Uterus (tissue), 4 donors: ENCODE results near the gene FAAP20. TPM values are rescaled to one million over a fixed set of nuclear protein-coding genes. Genes with fewer than 3 reads are reported as not detected.

Experiments
- DNase-seq, 2 donors: peaks; one replicate each; pipeline ENCODE4 v3.0.0-alpha.2; 2019 to 2020
- H3K27ac ChIP-seq, 2 donors: fragments of 200-600 bp; sonication (generic); 1 replicate in 1 of 2; 2 replicates in 1 of 2; pipeline ENCODE4 v1.5.1; 2016 to 2018
- H3K27me3 ChIP-seq, 2 donors: fragments of 200-600 bp; sonication (generic); one replicate each; pipeline ENCODE4 v1.5.1; 2018 to 2019; ENCODE audit warnings: control low read depth in 1 of 2
- H3K36me3 ChIP-seq, 2 donors: fragments of 200-600 bp; sonication (generic); one replicate each; pipeline ENCODE4 v1.5.1; 2019; ENCODE audit warnings: control low read depth in 1 of 2
- H3K4me1 ChIP-seq, 2 donors: fragments of 200-600 bp; sonication (generic); one replicate each; pipeline ENCODE4 v1.5.1; 2018 to 2019; ENCODE audit warnings: control low read depth in 1 of 2
- H3K4me3 ChIP-seq, 2 donors: fragments of 200-600 bp; sonication (generic); 1 replicate in 1 of 2; 2 replicates in 1 of 2; pipeline ENCODE4 v1.5.1; 2018 to 2019; ENCODE audit warnings: mild to moderate bottlenecking in 1 of 2
- H3K9me3 ChIP-seq, 2 donors: fragments of 200-600 bp; sonication (generic); one replicate each; pipeline ENCODE4 v1.5.1; 2019; ENCODE audit warnings: control low read depth in 1 of 2
- POLR2A ChIP-seq, 2 donors: fragments of 450-650 bp; IDR thresholded peaks; one replicate each; pipeline ENCODE4 v1.6.1; 2016; ENCODE audit warnings: antibody characterized with exemption in 2 of 2, mild to moderate bottlenecking in 1 of 2, moderate library complexity in 1 of 2
- intact Hi-C: fragments of 100-400 bp; cut with DNase I; formaldehyde crosslinking; loops from one replicate; pipeline ENCODE4 v1.15.1; 2023; ENCODE audit warnings: low total_unique reads
- total RNA-seq, 4 donors: library from RNA; depleted of rRNA in 3 of 4; stranded (reverse); fragments of >200 nt in 3 of 4; gene quantifications; one replicate each; pipeline versions ENCODE4 v1.1.0 to v1.2.4, GENCODE V29; 2014 to 2023
- TF ChIP-seq, protein P1 (sequence below), 4 experiments: fragments of 200-600 bp in 2 of 4; fragments of 450-650 bp in 2 of 4; sonication (generic) in 2 of 4; IDR thresholded peaks; one replicate each; pipeline ENCODE4 v1.5.1; 2016 to 2019; ENCODE audit warnings: antibody characterized with exemption in 4 of 4, mild to moderate bottlenecking in 2 of 4, moderate library complexity in 1 of 4
- donor health status: DM: yes; HTN: yes; CAD: no.

FAAP20 gene
- total RNA-seq, 4 donors from 2014 or later = 1.5 to 68.5 (median 15.4) TPM

DNA sequence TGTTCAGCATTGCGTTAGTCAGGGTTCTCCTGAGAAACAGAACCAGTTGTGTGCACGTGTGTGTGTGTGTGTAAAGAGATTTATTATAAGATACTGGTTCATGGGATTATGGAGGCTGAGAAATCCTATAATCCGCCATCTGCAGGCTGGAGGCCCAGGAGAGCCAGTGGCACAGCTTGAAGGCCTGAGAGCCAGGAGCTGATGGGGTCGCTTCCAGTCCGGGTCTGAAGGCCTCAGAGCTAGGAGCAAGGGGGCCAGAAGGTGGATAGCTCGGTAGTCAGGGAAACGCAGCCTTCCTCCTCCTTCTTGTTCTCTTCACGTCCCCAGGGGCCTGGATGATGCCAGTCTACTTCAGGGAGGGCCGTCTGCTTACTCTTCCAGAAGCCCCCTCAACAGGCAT is 37.7 kb downstream of the FAAP20 start:
- no peak for DNase-seq
- H3K36me3 ChIP-seq = no peaks in the 10 kb centered on the region
- H3K27ac ChIP-seq = no peak overlapping the region
- no peaks in the 10 kb centered on the region for H3K4me1 ChIP-seq
- H3K4me3 ChIP-seq = no peak overlapping the region
- intact Hi-C loops = no loop called here
- no peaks in the 10 kb centered on the region for H3K27me3 ChIP-seq
- no peaks in the 10 kb centered on the region for H3K9me3 ChIP-seq
- no peak for TF ChIP-seq POLR2A (IDR thresholded peaks at IDR 0.05)
- TF ChIP-seq, protein P1, sequence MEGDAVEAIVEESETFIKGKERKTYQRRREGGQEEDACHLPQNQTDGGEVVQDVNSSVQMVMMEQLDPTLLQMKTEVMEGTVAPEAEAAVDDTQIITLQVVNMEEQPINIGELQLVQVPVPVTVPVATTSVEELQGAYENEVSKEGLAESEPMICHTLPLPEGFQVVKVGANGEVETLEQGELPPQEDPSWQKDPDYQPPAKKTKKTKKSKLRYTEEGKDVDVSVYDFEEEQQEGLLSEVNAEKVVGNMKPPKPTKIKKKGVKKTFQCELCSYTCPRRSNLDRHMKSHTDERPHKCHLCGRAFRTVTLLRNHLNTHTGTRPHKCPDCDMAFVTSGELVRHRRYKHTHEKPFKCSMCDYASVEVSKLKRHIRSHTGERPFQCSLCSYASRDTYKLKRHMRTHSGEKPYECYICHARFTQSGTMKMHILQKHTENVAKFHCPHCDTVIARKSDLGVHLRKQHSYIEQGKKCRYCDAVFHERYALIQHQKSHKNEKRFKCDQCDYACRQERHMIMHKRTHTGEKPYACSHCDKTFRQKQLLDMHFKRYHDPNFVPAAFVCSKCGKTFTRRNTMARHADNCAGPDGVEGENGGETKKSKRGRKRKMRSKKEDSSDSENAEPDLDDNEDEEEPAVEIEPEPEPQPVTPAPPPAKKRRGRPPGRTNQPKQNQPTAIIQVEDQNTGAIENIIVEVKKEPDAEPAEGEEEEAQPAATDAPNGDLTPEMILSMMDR (IDR thresholded peaks at IDR 0.05) = no peak

DNA sequence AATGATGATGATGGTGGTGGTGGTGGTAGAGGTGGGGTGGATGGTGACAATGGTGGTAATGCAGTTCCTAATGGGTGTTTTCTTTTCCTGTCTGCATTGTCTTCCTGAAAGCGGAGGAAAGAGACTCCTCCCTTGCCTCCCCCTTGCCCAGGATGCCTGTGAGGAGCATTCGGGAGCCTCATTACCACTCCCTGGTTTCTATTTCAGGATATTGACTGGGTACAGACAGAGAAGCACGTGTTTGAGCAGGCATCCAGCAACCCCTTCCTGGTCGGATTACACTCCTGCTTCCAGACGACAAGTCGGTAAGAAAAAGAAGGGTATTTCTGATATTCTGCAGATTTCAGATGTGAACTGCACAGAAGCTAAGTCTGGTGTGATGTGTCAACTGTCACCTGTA is 38.8 kb downstream of the FAAP20 start:
- DNase-seq = no peak
- no peaks in the 10 kb centered on the region for H3K27me3 ChIP-seq
- H3K4me3 ChIP-seq = no peak overlapping the region
- no peaks in the 10 kb centered on the region for H3K4me1 ChIP-seq
- no peak for TF ChIP-seq POLR2A (IDR thresholded peaks at IDR 0.05)
- TF ChIP-seq, protein P1 (IDR thresholded peaks at IDR 0.05) = no peak
- H3K9me3 ChIP-seq = no peaks in the 10 kb centered on the region
- H3K27ac ChIP-seq = no peak overlapping the region
- no peaks in the 10 kb centered on the region for H3K36me3 ChIP-seq
- intact Hi-C loops = no loop called here

DNA sequence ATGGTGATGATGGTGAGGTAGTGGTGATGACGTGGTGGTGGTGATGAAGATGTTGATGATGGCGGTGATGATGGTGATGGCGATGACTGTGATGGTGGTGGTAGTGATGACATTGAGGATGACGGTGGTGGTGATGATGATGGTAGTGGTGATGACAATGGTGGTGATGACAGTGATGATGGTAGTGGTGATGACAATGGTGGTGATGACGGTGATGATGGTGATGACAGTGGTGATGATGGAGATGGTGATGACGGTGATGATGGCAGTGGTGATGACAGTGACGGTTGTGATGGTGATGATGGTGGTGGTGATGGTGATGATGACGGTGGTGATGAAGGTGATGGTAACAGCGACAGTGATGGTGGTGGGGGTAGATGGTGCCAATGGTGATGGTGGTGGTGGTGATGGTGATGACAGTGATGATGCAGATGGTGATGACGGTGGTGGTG is 39.4 kb downstream of the FAAP20 start:
- intact Hi-C loops = no loop called here
- no peaks in the 10 kb centered on the region for H3K4me1 ChIP-seq
- H3K9me3 ChIP-seq = no peaks in the 10 kb centered on the region
- H3K27ac ChIP-seq = no peak overlapping the region
- H3K36me3 ChIP-seq = no peaks in the 10 kb centered on the region
- TF ChIP-seq POLR2A (IDR thresholded peaks at IDR 0.05) = no peak
- TF ChIP-seq, protein P1 (IDR thresholded peaks at IDR 0.05) = no peak
- no peaks in the 10 kb centered on the region for H3K27me3 ChIP-seq
- no peak for DNase-seq
- no peak overlapping the region for H3K4me3 ChIP-seq

DNA sequence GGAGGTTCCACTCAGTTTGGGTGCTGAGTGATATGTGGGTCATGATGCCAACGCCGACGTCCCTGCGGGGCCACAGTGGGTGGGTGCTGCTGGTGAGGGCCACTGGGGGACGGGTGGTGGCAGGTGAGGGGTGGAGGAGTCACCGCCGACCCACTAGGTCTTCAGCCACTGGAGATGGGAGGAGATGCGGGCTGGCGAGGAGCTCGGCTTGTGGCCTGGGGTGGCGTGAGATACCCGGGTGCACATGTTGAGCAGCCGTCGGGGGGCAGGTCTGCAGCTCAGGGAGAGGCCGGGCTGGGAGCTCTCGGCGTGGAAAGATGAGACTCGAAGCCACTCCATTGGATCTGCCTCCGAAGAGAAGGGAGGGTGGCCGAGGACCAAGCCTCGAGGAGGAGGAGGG is 40.5 kb downstream of the FAAP20 start:
- no peaks in the 10 kb centered on the region for H3K4me1 ChIP-seq
- no peak overlapping the region for H3K27ac ChIP-seq
- no peaks in the 10 kb centered on the region for H3K27me3 ChIP-seq
- H3K36me3 ChIP-seq = no peaks in the 10 kb centered on the region
- DNase-seq = no peak
- no peak overlapping the region for H3K4me3 ChIP-seq
- H3K9me3 ChIP-seq = no peaks in the 10 kb centered on the region
- intact Hi-C loops = no loop called here
- TF ChIP-seq, protein P1 (IDR thresholded peaks at IDR 0.05) = no peak
- TF ChIP-seq POLR2A (IDR thresholded peaks at IDR 0.05) = no peak

GRCh38 chr1:2152954-2153353 is 41.6 kb downstream of the FAAP20 start:
- Histone ChIP-seq H3K4me1 (no peaks in the 10 kb centered on the region), H3K27me3 (no peaks in the 10 kb centered on the region), H3K9me3 (no peaks in the 10 kb centered on the region), H3K36me3 (no peaks in the 10 kb centered on the region), H3K4me3 (no peak overlapping the region), H3K27ac (no peak overlapping the region)
- intact Hi-C loops = no loop called here
- no peak for DNase-seq
- TF ChIP-seq, protein P1 (IDR thresholded peaks at IDR 0.05) = no peak
- no peak for TF ChIP-seq POLR2A (IDR thresholded peaks at IDR 0.05)
